Measurements from ENCODE around the gene TNN. TPM values are rescaled to one million over a fixed set of nuclear protein-coding genes. Genes with fewer than 3 reads are reported as not detected.
A peak's percentile ranks its signal among the peaks of the same experiment; 100 is the strongest.

Gene TNN
- total RNA-seq, 2 experiments from 2014 or later, result not detected

DNA sequence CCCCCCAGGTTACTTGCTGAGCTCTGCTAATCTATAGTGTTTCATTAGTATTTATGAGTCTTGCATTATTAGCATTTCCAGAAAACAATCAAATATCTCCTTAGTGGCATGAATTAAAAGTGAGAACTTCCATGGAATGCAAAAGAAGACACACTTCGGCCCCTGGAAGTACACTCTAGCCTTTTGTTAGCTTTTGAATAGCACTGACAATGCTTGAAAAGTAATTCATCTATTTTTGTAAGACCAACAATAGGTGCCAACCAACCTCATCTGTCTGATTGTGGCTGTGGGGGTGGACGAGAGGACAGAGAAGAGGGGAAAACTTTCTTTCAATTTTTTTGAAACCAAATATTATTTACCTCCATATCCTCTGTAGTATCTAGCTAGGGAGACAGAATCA, 97.1 kb downstream of the TNN start:
- intact Hi-C loops (cut with DNase I, micrococcal nuclease), result no loop called here
- POLR2A ChIA-PET, result no interaction called here
- ATAC-seq (ENCODE audit: poor library complexity), result no peak
- H3K4me1 ChIP-seq (ENCODE audit: insufficient read depth, low read length), result peaks cover 10% of the 10 kb centered on the region
- peaks cover 95% of the 10 kb centered on the region for H3K36me3 ChIP-seq (ENCODE audit: insufficient read depth, low read length)
- Mint-ChIP-seq H3K9me3 (no peaks in the 10 kb centered on the region), H3K27me3 (no peaks in the 10 kb centered on the region), H3K4me3 (no peak overlapping the region), H3K4me1 (ENCODE audit: low read depth) (peaks cover 39% of the 10 kb centered on the region), H3K36me3 (ENCODE audit: low read depth) (peaks cover 96% of the 10 kb centered on the region), H3K27ac (peak overlapping the region; percentile 63)
- no peak for DNase-seq
- no peaks in the 10 kb centered on the region for H3K9me3 ChIP-seq (ENCODE audit: control insufficient read depth in 1 of 2, insufficient read depth in 1 of 2, low read length in 2 of 2)
- H3K4me3 ChIP-seq (ENCODE audit: low read length), result no peak overlapping the region
- TF ChIP-seq, protein P1, sequence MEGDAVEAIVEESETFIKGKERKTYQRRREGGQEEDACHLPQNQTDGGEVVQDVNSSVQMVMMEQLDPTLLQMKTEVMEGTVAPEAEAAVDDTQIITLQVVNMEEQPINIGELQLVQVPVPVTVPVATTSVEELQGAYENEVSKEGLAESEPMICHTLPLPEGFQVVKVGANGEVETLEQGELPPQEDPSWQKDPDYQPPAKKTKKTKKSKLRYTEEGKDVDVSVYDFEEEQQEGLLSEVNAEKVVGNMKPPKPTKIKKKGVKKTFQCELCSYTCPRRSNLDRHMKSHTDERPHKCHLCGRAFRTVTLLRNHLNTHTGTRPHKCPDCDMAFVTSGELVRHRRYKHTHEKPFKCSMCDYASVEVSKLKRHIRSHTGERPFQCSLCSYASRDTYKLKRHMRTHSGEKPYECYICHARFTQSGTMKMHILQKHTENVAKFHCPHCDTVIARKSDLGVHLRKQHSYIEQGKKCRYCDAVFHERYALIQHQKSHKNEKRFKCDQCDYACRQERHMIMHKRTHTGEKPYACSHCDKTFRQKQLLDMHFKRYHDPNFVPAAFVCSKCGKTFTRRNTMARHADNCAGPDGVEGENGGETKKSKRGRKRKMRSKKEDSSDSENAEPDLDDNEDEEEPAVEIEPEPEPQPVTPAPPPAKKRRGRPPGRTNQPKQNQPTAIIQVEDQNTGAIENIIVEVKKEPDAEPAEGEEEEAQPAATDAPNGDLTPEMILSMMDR (IDR thresholded peaks at IDR 0.05), result no peak
- CTCF ChIA-PET, result no interaction called here
- no peaks in the 10 kb centered on the region for H3K27me3 ChIP-seq (ENCODE audit: control insufficient read depth in 1 of 2, insufficient read depth in 2 of 2, low read length in 2 of 2)
- no peak overlapping the region for H3K27ac ChIP-seq (ENCODE audit: low read depth in 1 of 2, low read length in 2 of 2)

DNA sequence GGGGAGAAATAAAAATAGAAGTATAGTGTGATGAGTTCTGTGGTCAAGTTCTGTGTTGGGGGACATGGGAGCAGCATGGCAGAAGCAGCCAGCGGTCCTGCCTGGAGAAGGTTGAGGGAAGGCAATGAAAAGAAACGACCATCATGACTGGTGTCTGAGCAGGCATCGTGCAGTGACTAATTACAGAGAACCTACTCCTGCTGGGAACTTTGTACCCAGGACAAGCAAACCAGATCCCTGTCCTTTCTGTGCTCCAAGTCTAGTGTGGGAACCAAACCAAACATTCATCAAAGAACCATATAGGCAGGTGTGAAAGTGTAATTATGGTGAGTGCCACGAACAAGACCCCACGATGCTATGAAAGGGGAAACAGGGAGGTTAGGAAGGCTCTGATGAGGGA, 99.1 kb downstream of the TNN start:
- POLR2A ChIA-PET, result no interaction called here
- CTCF ChIA-PET, result no interaction called here
- H3K4me1 ChIP-seq (ENCODE audit: insufficient read depth, low read length), result peaks cover 28% of the 10 kb centered on the region
- no peaks in the 10 kb centered on the region for H3K27me3 ChIP-seq (ENCODE audit: control insufficient read depth in 1 of 2, insufficient read depth in 2 of 2, low read length in 2 of 2)
- DNase-seq, result no peak
- H3K27me3 Mint-ChIP-seq, result no peaks in the 10 kb centered on the region
- peaks cover 95% of the 10 kb centered on the region for H3K36me3 Mint-ChIP-seq (ENCODE audit: low read depth)
- no peak overlapping the region for H3K4me3 Mint-ChIP-seq
- intact Hi-C loops (cut with DNase I, micrococcal nuclease), result no loop called here
- no peaks in the 10 kb centered on the region for H3K9me3 Mint-ChIP-seq
- H3K36me3 ChIP-seq (ENCODE audit: insufficient read depth, low read length), result peaks cover 91% of the 10 kb centered on the region
- no peak overlapping the region for H3K27ac ChIP-seq (ENCODE audit: low read depth in 1 of 2, low read length in 2 of 2)
- H3K9me3 ChIP-seq (ENCODE audit: control insufficient read depth in 1 of 2, insufficient read depth in 1 of 2, low read length in 2 of 2), result no peaks in the 10 kb centered on the region
- TF ChIP-seq, protein P1 (IDR thresholded peaks at IDR 0.05), result no peak
- H3K4me1 Mint-ChIP-seq (ENCODE audit: low read depth), result peaks cover 52% of the 10 kb centered on the region
- peak overlapping the region; percentile 51 for H3K27ac Mint-ChIP-seq
- no peak overlapping the region for H3K4me3 ChIP-seq (ENCODE audit: low read length)
- no peak for ATAC-seq (ENCODE audit: poor library complexity)

DNA sequence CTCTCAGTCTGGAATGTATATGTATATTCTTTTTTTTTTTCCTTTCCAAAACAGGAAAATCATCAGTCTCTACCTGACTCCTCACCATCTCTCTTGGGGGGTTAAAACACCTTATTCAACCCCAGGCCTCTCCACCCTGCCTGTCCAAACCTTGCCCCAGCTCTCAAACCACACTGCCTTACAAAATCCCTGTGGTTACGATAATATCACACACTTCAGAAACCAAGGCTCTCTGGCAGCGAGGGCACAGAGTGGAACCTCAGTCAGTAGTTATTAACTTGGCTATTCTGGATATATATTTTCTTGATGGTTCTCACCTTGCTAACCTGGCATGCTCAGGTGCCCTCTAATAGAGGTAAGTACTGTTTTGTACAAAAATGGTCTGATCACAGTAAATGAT, 100.2 kb downstream of the TNN start:
- TF ChIP-seq, protein P1 (IDR thresholded peaks at IDR 0.05), result no peak
- no peak overlapping the region for H3K4me3 Mint-ChIP-seq
- H3K4me1 Mint-ChIP-seq (ENCODE audit: low read depth), result peaks cover 57% of the 10 kb centered on the region
- ATAC-seq (ENCODE audit: poor library complexity), result no peak
- no peak for DNase-seq
- H3K9me3 Mint-ChIP-seq, result no peaks in the 10 kb centered on the region
- Histone ChIP-seq H3K9me3 (ENCODE audit: control insufficient read depth in 1 of 2, insufficient read depth in 1 of 2, low read length in 2 of 2) (no peaks in the 10 kb centered on the region), H3K4me1 (ENCODE audit: insufficient read depth, low read length) (peaks cover 28% of the 10 kb centered on the region), H3K27me3 (ENCODE audit: control insufficient read depth in 1 of 2, insufficient read depth in 2 of 2, low read length in 2 of 2) (no peaks in the 10 kb centered on the region), H3K4me3 (ENCODE audit: low read length) (no peak overlapping the region), H3K36me3 (ENCODE audit: insufficient read depth, low read length) (peaks cover 91% of the 10 kb centered on the region), H3K27ac (ENCODE audit: low read depth in 1 of 2, low read length in 2 of 2) (no peak overlapping the region)
- H3K27ac Mint-ChIP-seq, result no peak overlapping the region
- no peaks in the 10 kb centered on the region for H3K27me3 Mint-ChIP-seq
- CTCF ChIA-PET, result interaction anchor here (0.6 to 2.1 kb wide), 2 partner anchors 13 to 910 kb away, joined by 3 to 11 read pairs; no protein-coding TSS in a partner anchor
- POLR2A ChIA-PET, result no interaction called here
- peaks cover 98% of the 10 kb centered on the region for H3K36me3 Mint-ChIP-seq (ENCODE audit: low read depth)
- intact Hi-C loops (cut with DNase I, micrococcal nuclease), result no loop called here
